Caco-2 (cell line): ENCODE data around the gene MAN2C1. TPM values are rescaled to one million over a fixed set of nuclear protein-coding genes. Genes with fewer than 3 reads are reported as not detected.

Experiments
- BruUV-seq: library from RNA; stranded (reverse); fragments of 400-500 nt; replicated peaks from 2 replicates; lab custom pipeline; 2021; lab: Mats Ljungman, UMichigan
- CTCF ChIA-PET: fragments of 300-600 bp; sonication (Branson Sonifier 250); formaldehyde crosslinking; loops from one replicate; lab custom pipeline; 2022; ENCODE audit warnings: antibody characterized with exemption; lab: Charles Lee
- POLR2A ChIA-PET: fragments of 300-600 bp; sonication (Branson Sonifier 250); formaldehyde crosslinking; loops from one replicate; lab custom pipeline; 2022; ENCODE audit warnings: antibody characterized with exemption; lab: Charles Lee
- DNase-seq, 2 experiments: peaks; one replicate each; pipeline versions ENCODE4 v3.0.0 to v3.0.0-alpha.2; 2020 to 2022
- H3K27me3 ChIP-seq: replicated peaks from 2 replicates; pipeline ENCODE4 v1.6.0; 2011; ENCODE audit warnings: low read length; ENCODE audit not compliant: control insufficient read depth, insufficient read depth
- H3K36me3 ChIP-seq: 2 replicates; pipeline ENCODE4 v1.5.1; 2011; ENCODE audit warnings: low read length; ENCODE audit not compliant: control insufficient read depth, insufficient read depth
- H3K4me1 ChIP-seq: fragments of 250-450 bp; sonication (Bioruptor Pico); 2 replicates; pipeline ENCODE4 v1.5.1; 2020; ENCODE audit warnings: mild to moderate bottlenecking
- H3K4me3 ChIP-seq: 2 replicates; pipeline ENCODE4 v1.5.1; 2011; ENCODE audit warnings: low read depth, mild to moderate bottlenecking, control low read depth, low read length
- H3K9me3 ChIP-seq: fragments of 250-450 bp; sonication (Bioruptor Pico); 2 replicates; pipeline ENCODE4 v1.5.1; 2020; ENCODE audit warnings: mild to moderate bottlenecking, moderate library complexity
- H3K27ac Mint-ChIP-seq: one replicate; pipeline ENCODE4 v1.8.0; 2022; ENCODE audit warnings: mixed read lengths; ENCODE audit not compliant: unreplicated experiment
- H3K27me3 Mint-ChIP-seq: one replicate; pipeline ENCODE4 v1.8.0; 2022; ENCODE audit warnings: mixed read lengths; ENCODE audit not compliant: insufficient read depth, unreplicated experiment
- H3K36me3 Mint-ChIP-seq: one replicate; pipeline ENCODE4 v1.8.0; 2022; ENCODE audit warnings: mild to moderate bottlenecking, mixed read lengths; ENCODE audit not compliant: insufficient read depth, unreplicated experiment
- H3K4me1 Mint-ChIP-seq: one replicate; pipeline ENCODE4 v1.8.0; 2022; ENCODE audit warnings: low read depth, mixed read lengths; ENCODE audit not compliant: unreplicated experiment
- H3K4me3 Mint-ChIP-seq: one replicate; pipeline ENCODE4 v1.8.0; 2022; ENCODE audit warnings: mild to moderate bottlenecking, moderate library complexity, mixed read lengths; ENCODE audit not compliant: unreplicated experiment
- H3K9me3 Mint-ChIP-seq: one replicate; pipeline ENCODE4 v1.8.0; 2022; ENCODE audit warnings: mixed read lengths; ENCODE audit not compliant: unreplicated experiment
- CTCF ChIP-seq, 2 experiments: fragments of 200-600 bp in 1 of 2; IDR thresholded peaks; 1 replicate in 1 of 2; 2 replicates in 1 of 2; pipeline versions ENCODE4 v1.5.1 to v1.8.0; 2011 to 2022; ENCODE audit warnings: antibody characterized with exemption in 1 of 2, control low read depth in 1 of 2, inconsistent platforms in 1 of 2, low read depth in 1 of 2, low read length in 1 of 2, mild to moderate bottlenecking in 1 of 2, moderate library complexity in 1 of 2; ENCODE audit not compliant: insufficient read depth in 1 of 2, severe bottlenecking in 1 of 2, unreplicated experiment in 1 of 2
- intact Hi-C: fragments of 100-400 bp; cut with micrococcal nuclease; formaldehyde crosslinking; loops from one replicate; pipeline ENCODE4 v1.10.0; 2022; ENCODE audit not compliant: unreplicated experiment
- total RNA-seq: library from RNA; stranded (reverse); gene quantifications from 2 replicates; pipeline ENCODE4 v1.2.3, GENCODE V29; 2022

MAN2C1 gene
- total RNA-seq, 1 experiment from 2014 or later = 140 TPM

GRCh38 chr15:75371901-75372688 lies 3.7 kb upstream of the MAN2C1 start:
- Mint-ChIP-seq H3K4me3 (no peak overlapping the region), H3K36me3 (peaks cover 90% of the 10 kb centered on the region), H3K9me3 (no peaks in the 10 kb centered on the region), H3K27me3 (no peaks in the 10 kb centered on the region), H3K4me1 (peaks cover 13% of the 10 kb centered on the region), H3K27ac (no peak overlapping the region)
- intact Hi-C loops = no loop called here
- H3K9me3 ChIP-seq = no peaks in the 10 kb centered on the region
- DNase-seq = no peak
- H3K27me3 ChIP-seq = no peaks in the 10 kb centered on the region
- no peak for TF ChIP-seq CTCF (IDR thresholded peaks at IDR 0.05; ENCODE audit: insufficient read depth in 1 of 2, low read depth in 1 of 2, low read length in 1 of 2, severe bottlenecking in 1 of 2, unreplicated experiment in 1 of 2)
- H3K4me3 ChIP-seq = no peak overlapping the region
- BruUV-seq = no TSS peak
- ChIA-PET POLR2A (no interaction called here), CTCF (no interaction called here)
- peaks cover 19% of the 10 kb centered on the region for H3K4me1 ChIP-seq
- peaks cover 4% of the 10 kb centered on the region for H3K36me3 ChIP-seq

- H3K36me3 Mint-ChIP-seq = peaks cover 86% of the 10 kb centered on the region
These were observed 3.1 kb upstream of the MAN2C1 start for GRCh38 chr15:75371486-75371885.

More at GRCh38 chr15:75371486-75371885, 3.1 kb upstream of the MAN2C1 start:
- no TSS peak for BruUV-seq
- POLR2A ChIA-PET = no interaction called here
- Mint-ChIP-seq H3K4me3 (no peak overlapping the region), H3K27me3 (no peaks in the 10 kb centered on the region), H3K27ac (no peak overlapping the region), H3K9me3 (no peaks in the 10 kb centered on the region), H3K4me1 (peaks cover 13% of the 10 kb centered on the region)
- no peaks in the 10 kb centered on the region for H3K27me3 ChIP-seq
- H3K4me3 ChIP-seq = no peak overlapping the region
- no peak for DNase-seq
- peaks cover 4% of the 10 kb centered on the region for H3K36me3 ChIP-seq
- TF ChIP-seq CTCF (IDR thresholded peaks at IDR 0.05; ENCODE audit: insufficient read depth in 1 of 2, low read depth in 1 of 2, low read length in 1 of 2, severe bottlenecking in 1 of 2, unreplicated experiment in 1 of 2) = no peak
- H3K4me1 ChIP-seq = peaks cover 19% of the 10 kb centered on the region
- no peaks in the 10 kb centered on the region for H3K9me3 ChIP-seq
- CTCF ChIA-PET = no interaction called here
- intact Hi-C loops = no loop called here
